Endodermal cell (in vitro differentiated cells): ENCODE data around the gene RSPH6A. TPM values are rescaled to one million over a fixed set of nuclear protein-coding genes. Genes with fewer than 3 reads are reported as not detected.

ENCODE experiments used
- DNase-seq: peaks from one replicate; pipeline ENCODE4 v3.0.0-alpha.2; 2017
- H3K27ac ChIP-seq: 2 replicates; pipeline ENCODE4 v1.5.1; 2013; ENCODE audit warnings: mild to moderate bottlenecking, low read depth, low read length, moderate library complexity
- H3K27me3 ChIP-seq: 2 replicates; pipeline ENCODE4 v1.6.1; 2013; ENCODE audit warnings: mild to moderate bottlenecking, low read length, moderate library complexity; ENCODE audit not compliant: insufficient read depth, control insufficient read depth, poor library complexity, severe bottlenecking
- H3K36me3 ChIP-seq: 2 replicates; pipeline ENCODE4 v1.7.0; 2013; ENCODE audit warnings: mild to moderate bottlenecking, low read length, moderate library complexity; ENCODE audit not compliant: control insufficient read depth, insufficient read depth
- H3K4me1 ChIP-seq: one replicate; pipeline ENCODE4 v1.7.0; 2013; ENCODE audit warnings: low read length; ENCODE audit not compliant: control insufficient read depth, insufficient read depth
- H3K4me3 ChIP-seq: 2 replicates; pipeline ENCODE4 v1.5.1; 2013; ENCODE audit warnings: mild to moderate bottlenecking, low read length, moderate library complexity
- H3K9ac ChIP-seq: 2 replicates; pipeline ENCODE4 v1.6.1; 2013; ENCODE audit warnings: mild to moderate bottlenecking, low read length, moderate library complexity; ENCODE audit not compliant: poor library complexity, severe bottlenecking; ENCODE audit errors: extremely low read depth
- H3K9me3 ChIP-seq: 2 replicates; pipeline ENCODE4 v1.6.1; 2013; ENCODE audit warnings: mild to moderate bottlenecking, low read length, moderate library complexity; ENCODE audit not compliant: control insufficient read depth
- H3K27ac Mint-ChIP-seq: 2 replicates; pipeline ENCODE4 v1.8.0; 2020; ENCODE audit warnings: mixed read lengths
- H3K27me3 Mint-ChIP-seq: 2 replicates; pipeline ENCODE4 v1.8.0; 2021; ENCODE audit warnings: mild to moderate bottlenecking, mixed read lengths; ENCODE audit not compliant: insufficient read depth
- H3K36me3 Mint-ChIP-seq: 2 replicates; pipeline ENCODE4 v1.8.0; 2020; ENCODE audit warnings: low read depth, mixed read lengths
- H3K4me1 Mint-ChIP-seq: 2 replicates; pipeline ENCODE4 v1.8.0; 2020; ENCODE audit warnings: mixed read lengths
- H3K4me3 Mint-ChIP-seq: 2 replicates; pipeline ENCODE4 v1.8.0; 2020; ENCODE audit warnings: mild to moderate bottlenecking, moderate library complexity, mixed read lengths
- H3K9me3 Mint-ChIP-seq: 2 replicates; pipeline ENCODE4 v1.8.0; 2020; ENCODE audit warnings: mild to moderate bottlenecking, mixed read lengths
- WGBS, 2 experiments: methylation state at CpG; one replicate each; pipeline versions ENCODE4 v1.1.5 to v1.1.7; 2013; ENCODE audit warnings: missing lambda C conversion rate in 2 of 2, mixed read lengths in 1 of 2; ENCODE audit not compliant: insufficient coverage in 1 of 2, insufficient read length in 1 of 2; 5-methylcytosine and 5-hydroxymethylcytosine counted together
- total RNA-seq, 2 donors: library from RNA; stranded (reverse); fragmentation: NEBNext Ultra II Directional in 1 of 2; extraction: Animal tissue kit (Norgen Biotek cat#: 25700) in 1 of 2; gene quantifications; 2 replicates in 1 of 2; 3 replicates in 1 of 2; pipeline ENCODE4 v1.2.1, GENCODE V29; 2021
- TF ChIP-seq, protein P1 (sequence below): fragments of 200-600 bp; sonication (generic); conservative IDR thresholded peaks from 2 replicates; pipeline ENCODE4 v1.5.0; 2021; ENCODE audit warnings: antibody characterized with exemption, mild to moderate bottlenecking

Gene RSPH6A
- total RNA-seq, 2 donors from 2014 or later, result 0.53 TPM

DNA sequence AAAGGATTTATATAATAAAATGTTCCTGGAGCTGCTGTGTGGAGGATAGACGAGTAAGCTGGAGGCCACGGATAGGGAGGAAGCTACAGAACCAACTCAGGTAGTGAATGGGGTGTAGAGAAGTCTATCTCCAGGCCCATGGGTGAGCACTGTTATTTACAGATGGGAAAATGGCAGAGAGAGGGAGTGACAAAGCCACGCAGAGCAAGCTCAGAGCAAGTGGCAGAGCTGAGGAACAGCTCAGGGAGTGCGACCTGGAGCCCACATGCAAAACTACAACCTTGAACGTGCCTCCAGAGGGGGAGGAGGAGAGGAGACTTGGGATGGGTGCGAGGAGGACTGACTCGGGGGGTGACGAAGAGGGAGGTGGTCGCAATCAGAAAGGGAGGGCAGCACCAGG lies 13.4 kb upstream of the RSPH6A start:
- H3K4me3 Mint-ChIP-seq, result no peak overlapping the region
- H3K27me3 Mint-ChIP-seq, result no peaks in the 10 kb centered on the region
- Histone ChIP-seq H3K9me3 (no peaks in the 10 kb centered on the region), H3K4me3 (no peak overlapping the region), H3K36me3 (peaks cover 89% of the 10 kb centered on the region), H3K27me3 (no peaks in the 10 kb centered on the region), H3K27ac (no peak overlapping the region), H3K4me1 (no peaks in the 10 kb centered on the region), H3K9ac (no peak overlapping the region)
- DNase-seq, result no peak
- H3K9me3 Mint-ChIP-seq, result no peaks in the 10 kb centered on the region
- TF ChIP-seq, protein P1, sequence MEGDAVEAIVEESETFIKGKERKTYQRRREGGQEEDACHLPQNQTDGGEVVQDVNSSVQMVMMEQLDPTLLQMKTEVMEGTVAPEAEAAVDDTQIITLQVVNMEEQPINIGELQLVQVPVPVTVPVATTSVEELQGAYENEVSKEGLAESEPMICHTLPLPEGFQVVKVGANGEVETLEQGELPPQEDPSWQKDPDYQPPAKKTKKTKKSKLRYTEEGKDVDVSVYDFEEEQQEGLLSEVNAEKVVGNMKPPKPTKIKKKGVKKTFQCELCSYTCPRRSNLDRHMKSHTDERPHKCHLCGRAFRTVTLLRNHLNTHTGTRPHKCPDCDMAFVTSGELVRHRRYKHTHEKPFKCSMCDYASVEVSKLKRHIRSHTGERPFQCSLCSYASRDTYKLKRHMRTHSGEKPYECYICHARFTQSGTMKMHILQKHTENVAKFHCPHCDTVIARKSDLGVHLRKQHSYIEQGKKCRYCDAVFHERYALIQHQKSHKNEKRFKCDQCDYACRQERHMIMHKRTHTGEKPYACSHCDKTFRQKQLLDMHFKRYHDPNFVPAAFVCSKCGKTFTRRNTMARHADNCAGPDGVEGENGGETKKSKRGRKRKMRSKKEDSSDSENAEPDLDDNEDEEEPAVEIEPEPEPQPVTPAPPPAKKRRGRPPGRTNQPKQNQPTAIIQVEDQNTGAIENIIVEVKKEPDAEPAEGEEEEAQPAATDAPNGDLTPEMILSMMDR, result no peak
- H3K27ac Mint-ChIP-seq, result no peak overlapping the region
- H3K36me3 Mint-ChIP-seq, result peaks cover 79% of the 10 kb centered on the region
- 95 to 100% methylated on average over 8 to 9 of the region's 9 CpGs for WGBS, 2 experiments
- no peaks in the 10 kb centered on the region for H3K4me1 Mint-ChIP-seq

DNA sequence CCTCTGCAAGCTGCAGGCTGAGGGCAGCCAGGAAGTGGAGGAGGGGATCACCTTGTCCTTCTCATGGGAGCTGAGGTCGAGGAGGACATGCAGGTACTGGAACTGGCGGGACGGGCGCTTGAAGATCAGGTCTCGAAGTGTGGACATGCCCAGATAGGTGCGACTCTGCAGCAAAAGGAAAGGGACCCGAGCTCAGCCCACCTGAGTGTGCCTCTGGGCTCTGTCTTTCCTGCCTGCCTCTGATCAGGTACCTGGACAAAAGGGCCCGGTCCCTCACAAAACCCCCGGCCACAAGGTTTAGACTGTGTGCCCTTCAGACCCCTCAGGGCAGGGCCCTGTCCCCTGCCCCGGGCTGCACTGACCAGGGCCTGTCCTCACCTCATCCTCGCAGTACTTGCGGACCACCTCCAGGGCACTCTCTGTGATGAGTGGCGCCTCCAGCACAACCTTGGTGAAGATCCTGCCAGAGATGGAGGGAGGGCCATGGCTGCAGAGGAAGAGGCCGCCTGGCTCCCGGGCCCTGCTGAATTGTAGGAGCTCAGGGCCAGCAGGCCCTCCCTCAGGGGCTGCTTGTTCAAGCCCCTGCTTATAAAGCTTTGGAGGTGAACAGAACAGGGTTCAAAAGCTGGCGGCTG lies 12.5 kb upstream of the RSPH6A start:
- no peak overlapping the region for H3K27ac Mint-ChIP-seq

DNA sequence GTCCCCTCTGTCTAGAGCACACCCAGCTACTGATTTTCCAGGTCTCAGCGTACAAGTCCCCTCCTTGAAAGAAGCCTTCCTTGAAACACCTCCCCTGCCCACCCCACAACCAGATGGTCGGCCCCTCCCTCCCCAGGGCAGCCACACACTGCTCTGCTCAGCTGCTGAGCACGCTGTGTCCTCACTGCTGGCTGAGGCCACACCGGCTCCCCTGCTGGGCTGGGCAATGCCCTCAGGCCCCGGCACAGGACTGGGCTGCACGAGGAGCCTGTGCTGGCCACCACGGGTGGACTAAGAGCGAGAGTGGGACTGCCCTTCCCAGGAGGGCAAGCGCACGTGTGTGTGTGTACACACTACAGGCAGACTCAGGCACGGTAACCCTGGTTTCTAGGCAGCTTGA lies 11.8 kb upstream of the RSPH6A start:
- TF ChIP-seq, protein P1, result no peak
- Mint-ChIP-seq H3K36me3 (peaks cover 84% of the 10 kb centered on the region), H3K27ac (peak overlapping the region; percentile 13)

More for the DNA sequence above, 12.5 kb upstream of the RSPH6A start:
- Mint-ChIP-seq H3K36me3 (peaks cover 86% of the 10 kb centered on the region), H3K4me3 (no peak overlapping the region), H3K4me1 (no peaks in the 10 kb centered on the region), H3K27me3 (no peaks in the 10 kb centered on the region), H3K9me3 (no peaks in the 10 kb centered on the region)
- no peak overlapping the region for H3K9ac ChIP-seq
- TF ChIP-seq, protein P1, result peak; percentile 32
- DNase-seq, result peak; percentile 59
- H3K4me1 ChIP-seq, result no peaks in the 10 kb centered on the region
- no peak overlapping the region for H3K4me3 ChIP-seq
- WGBS, 2 experiments, result 95 to 99% methylated on average over 11 to 16 of the region's 16 CpGs
- H3K9me3 ChIP-seq, result no peaks in the 10 kb centered on the region
- no peaks in the 10 kb centered on the region for H3K27me3 ChIP-seq
- peaks cover 89% of the 10 kb centered on the region for H3K36me3 ChIP-seq
- H3K27ac ChIP-seq, result no peak overlapping the region

More for the DNA sequence above, 11.8 kb upstream of the RSPH6A start:
- Histone ChIP-seq H3K27me3 (no peaks in the 10 kb centered on the region), H3K4me3 (no peak overlapping the region), H3K4me1 (no peaks in the 10 kb centered on the region), H3K9me3 (no peaks in the 10 kb centered on the region), H3K36me3 (peaks cover 86% of the 10 kb centered on the region), H3K27ac (no peak overlapping the region), H3K9ac (no peak overlapping the region)
- no peak for DNase-seq
- Mint-ChIP-seq H3K27me3 (no peaks in the 10 kb centered on the region), H3K4me1 (no peaks in the 10 kb centered on the region), H3K4me3 (no peak overlapping the region), H3K9me3 (no peaks in the 10 kb centered on the region)
- WGBS, 2 experiments, result 92 to 100% methylated on average over 7 to 11 of the region's 11 CpGs
